ENCODE data around the gene GRPEL1.
"Not testable (repeated sequence)": the region's sequence is repeated elsewhere in the genome, so short reads cannot be mapped to it uniquely, and the experiment has no call there.

Gene GRPEL1

DNA sequence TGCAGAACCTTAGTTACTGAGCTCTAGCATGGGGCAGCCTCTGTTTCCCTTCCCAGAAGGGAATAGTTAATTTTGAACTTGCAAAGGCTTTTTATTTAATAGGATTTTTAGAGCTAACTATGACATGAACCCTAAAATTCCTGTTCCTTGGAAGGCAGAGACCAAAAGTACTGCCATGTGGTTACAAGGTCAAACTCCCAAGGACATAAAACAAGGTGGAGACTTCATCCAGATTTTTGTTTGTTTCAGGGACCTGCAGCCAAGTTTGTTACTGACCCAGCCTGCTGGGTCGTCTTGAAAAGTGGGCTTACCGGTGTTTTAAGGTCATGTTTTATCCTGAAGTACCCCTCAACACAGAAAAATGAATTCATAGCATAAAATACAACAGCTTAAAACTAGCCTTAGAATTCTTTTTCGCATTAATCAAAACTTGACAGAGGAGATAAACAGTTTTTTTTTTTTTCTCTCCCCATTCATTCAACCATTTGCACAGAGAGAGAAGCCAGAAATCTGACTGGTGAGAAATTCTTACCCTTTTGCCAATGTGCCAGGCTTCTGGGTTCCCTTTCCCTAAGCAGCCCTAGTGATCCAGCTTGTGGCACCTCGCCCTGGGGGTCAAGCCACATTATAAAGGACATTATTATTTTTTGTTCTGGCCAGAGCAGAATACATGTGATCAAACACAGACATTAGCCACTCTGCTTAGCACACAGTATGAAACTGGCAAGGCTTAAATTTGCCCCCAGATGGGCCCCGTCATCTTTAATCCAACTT lies 21.5 kb upstream of the GRPEL1 start:
- Histone ChIP-seq H2BK15ac (ENCODE audit: low read depth, poor library complexity, severe bottlenecking) (no peak overlapping the region), H3K79me1 (replicated peaks; ENCODE audit: low read length, poor library complexity, severe bottlenecking) (no peaks in the 10 kb centered on the region), H3K4me3 (ENCODE audit: insufficient read depth in 1 of 2, low read depth in 1 of 2, low read length in 2 of 2) (no peak overlapping the region), H2BK5ac (ENCODE audit: low read depth, low read length, poor library complexity, severe bottlenecking) (no peak overlapping the region), H4K8ac (ENCODE audit: low read length) (no peak overlapping the region), H3K4ac (ENCODE audit: low read depth in 1 of 2, low read length in 2 of 2) (no peak overlapping the region), H3K23ac (ENCODE audit: low read length in 2 of 2) (no peak overlapping the region), H3K4me2 (ENCODE audit: low read length, poor library complexity, severe bottlenecking) (peak overlapping the region; percentile 16), H3K27me3 (ENCODE audit: control insufficient read depth in 1 of 2, insufficient read depth in 1 of 2, low read length in 2 of 2) (peaks cover 14 to 20% of the 10 kb centered on the region in 2 experiments), H2BK120ac (ENCODE audit: low read depth, low read length) (no peak overlapping the region), H3K9ac (ENCODE audit: low read length) (no peak overlapping the region), H2AFZ (ENCODE audit: low read depth, low read length) (no peak overlapping the region), H4K91ac (ENCODE audit: low read length) (no peak overlapping the region), H3K9me3 (ENCODE audit: control insufficient read depth, low read length) (peaks cover 8% of the 10 kb centered on the region), H3K27ac (ENCODE audit: low read length, poor library complexity, severe bottlenecking) (no peak overlapping the region), H3K18ac (ENCODE audit: low read depth in 1 of 2, low read length in 2 of 2) (no peak overlapping the region), H3K4me1 (ENCODE audit: control insufficient read depth, insufficient read depth, low read depth, low read length) (no peaks in the 10 kb centered on the region), H3K36me3 (ENCODE audit: control insufficient read depth in 1 of 2, insufficient read depth in 2 of 2, low read depth in 1 of 2, low read length in 2 of 2) (no peaks in the 10 kb centered on the region), H3K14ac (ENCODE audit: low read length in 2 of 2) (no peak overlapping the region), H2AK5ac (ENCODE audit: low read length, severe bottlenecking) (no peak overlapping the region), H2BK12ac (ENCODE audit: low read length in 2 of 2) (no peak overlapping the region)
- no peak for DNase-seq
- 77% methylated on average over 5 of the region's 5 CpGs for WGBS

GRCh38 chr4:7087036-7087435 lies 19.2 kb upstream of the GRPEL1 start:
- DNase-seq, result no peak
- H2BK120ac ChIP-seq (ENCODE audit: low read depth, low read length), result no peak overlapping the region
- no peak overlapping the region for H4K8ac ChIP-seq (ENCODE audit: low read length)
- H3K9me3 ChIP-seq (ENCODE audit: control insufficient read depth, low read length), result peaks cover 8% of the 10 kb centered on the region
- no peak overlapping the region for H3K4me3 ChIP-seq (ENCODE audit: insufficient read depth in 1 of 2, low read depth in 1 of 2, low read length in 2 of 2)
- H3K23ac ChIP-seq (ENCODE audit: low read length in 2 of 2), result no peak overlapping the region
- no peak overlapping the region for H3K14ac ChIP-seq (ENCODE audit: low read length in 2 of 2)
- no peak overlapping the region for H3K27ac ChIP-seq (ENCODE audit: low read length, poor library complexity, severe bottlenecking)
- H2AK5ac ChIP-seq (ENCODE audit: low read length, severe bottlenecking), result no peak overlapping the region
- no peak overlapping the region for H2AFZ ChIP-seq (ENCODE audit: low read depth, low read length)
- no peak overlapping the region for H2BK15ac ChIP-seq (ENCODE audit: low read depth, poor library complexity, severe bottlenecking)
- H3K4ac ChIP-seq (ENCODE audit: low read depth in 1 of 2, low read length in 2 of 2), result no peak overlapping the region
- H3K36me3 ChIP-seq (ENCODE audit: control insufficient read depth in 1 of 2, insufficient read depth in 2 of 2, low read depth in 1 of 2, low read length in 2 of 2), result no peaks in the 10 kb centered on the region
- no peaks in the 10 kb centered on the region for H3K4me1 ChIP-seq (ENCODE audit: control insufficient read depth, insufficient read depth, low read depth, low read length)
- H3K9ac ChIP-seq (ENCODE audit: low read length), result no peak overlapping the region
- no peak overlapping the region for H4K91ac ChIP-seq (ENCODE audit: low read length)
- H2BK5ac ChIP-seq (ENCODE audit: low read depth, low read length, poor library complexity, severe bottlenecking), result no peak overlapping the region
- H3K79me1 ChIP-seq (replicated peaks; ENCODE audit: low read length, poor library complexity, severe bottlenecking), result no peaks in the 10 kb centered on the region
- H3K4me2 ChIP-seq (ENCODE audit: low read length, poor library complexity, severe bottlenecking), result no peak overlapping the region
- 88% methylated on average over 3 of the region's 3 CpGs for WGBS
- H3K18ac ChIP-seq (ENCODE audit: low read depth in 1 of 2, low read length in 2 of 2), result no peak overlapping the region
- H2BK12ac ChIP-seq (ENCODE audit: low read length in 2 of 2), result no peak overlapping the region
- peaks cover 33 to 39% of the 10 kb centered on the region in 2 experiments for H3K27me3 ChIP-seq (ENCODE audit: control insufficient read depth in 1 of 2, insufficient read depth in 1 of 2, low read length in 2 of 2)

GRCh38 chr4:7086384-7086783 lies 18.5 kb upstream of the GRPEL1 start:
- no peak overlapping the region for H3K27ac ChIP-seq (ENCODE audit: low read length, poor library complexity, severe bottlenecking)
- H2BK5ac ChIP-seq (ENCODE audit: low read depth, low read length, poor library complexity, severe bottlenecking), result no peak overlapping the region
- no peak overlapping the region for H2BK15ac ChIP-seq (ENCODE audit: low read depth, poor library complexity, severe bottlenecking)
- H3K14ac ChIP-seq (ENCODE audit: low read length in 2 of 2), result no peak overlapping the region
- no peak overlapping the region for H3K9ac ChIP-seq (ENCODE audit: low read length)
- peaks cover 8% of the 10 kb centered on the region for H3K9me3 ChIP-seq (ENCODE audit: control insufficient read depth, low read length)
- H2BK120ac ChIP-seq (ENCODE audit: low read depth, low read length), result no peak overlapping the region
- no peak overlapping the region for H3K4me2 ChIP-seq (ENCODE audit: low read length, poor library complexity, severe bottlenecking)
- no peak overlapping the region for H4K8ac ChIP-seq (ENCODE audit: low read length)
- H3K4me3 ChIP-seq (ENCODE audit: insufficient read depth in 1 of 2, low read depth in 1 of 2, low read length in 2 of 2), result no peak overlapping the region
- H2AK5ac ChIP-seq (ENCODE audit: low read length, severe bottlenecking), result no peak overlapping the region
- no peak overlapping the region for H2AFZ ChIP-seq (ENCODE audit: low read depth, low read length)
- no peak overlapping the region for H3K23ac ChIP-seq (ENCODE audit: low read length in 2 of 2)
- no peak overlapping the region for H2BK12ac ChIP-seq (ENCODE audit: low read length in 2 of 2)
- no peak overlapping the region for H3K4ac ChIP-seq (ENCODE audit: low read depth in 1 of 2, low read length in 2 of 2)
- no CpG with 5 or more reads among the region's 1 CpG for WGBS
- H4K91ac ChIP-seq (ENCODE audit: low read length), result no peak overlapping the region
- no peaks in the 10 kb centered on the region for H3K79me1 ChIP-seq (replicated peaks; ENCODE audit: low read length, poor library complexity, severe bottlenecking)
- no peaks in the 10 kb centered on the region for H3K4me1 ChIP-seq (ENCODE audit: control insufficient read depth, insufficient read depth, low read depth, low read length)
- peaks cover 40 to 43% of the 10 kb centered on the region in 2 experiments for H3K27me3 ChIP-seq (ENCODE audit: control insufficient read depth in 1 of 2, insufficient read depth in 1 of 2, low read length in 2 of 2)
- no peak for DNase-seq
- H3K18ac ChIP-seq (ENCODE audit: low read depth in 1 of 2, low read length in 2 of 2), result no peak overlapping the region
- H3K36me3 ChIP-seq (ENCODE audit: control insufficient read depth in 1 of 2, insufficient read depth in 2 of 2, low read depth in 1 of 2, low read length in 2 of 2), result no peaks in the 10 kb centered on the region

DNA sequence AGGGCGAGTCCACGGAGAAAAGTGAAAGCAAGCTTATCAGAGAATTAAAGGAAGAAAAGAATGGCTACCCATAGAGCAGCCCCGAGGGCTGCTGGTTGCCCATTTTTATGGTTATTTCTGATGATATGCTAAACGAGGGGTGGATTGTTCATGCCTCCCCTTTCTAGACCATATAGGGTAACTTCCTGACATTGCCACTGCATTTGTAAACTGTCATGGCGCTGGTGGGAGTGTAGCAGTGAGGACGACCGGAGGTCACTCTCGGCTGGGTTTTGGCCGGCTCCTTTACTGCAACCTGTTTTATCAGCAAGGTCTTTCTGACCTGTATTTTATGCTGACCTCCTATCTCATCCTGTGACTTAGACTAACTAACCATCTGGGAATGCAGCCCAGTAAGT lies 16.7 kb upstream of the GRPEL1 start:
- not testable (repeated sequence) for DNase-seq; H4K8ac ChIP-seq (ENCODE audit: low read length); H3K23ac ChIP-seq (ENCODE audit: low read length in 2 of 2); H2AFZ ChIP-seq (ENCODE audit: low read depth, low read length); H3K18ac ChIP-seq (ENCODE audit: low read depth in 1 of 2, low read length in 2 of 2); H3K14ac ChIP-seq (ENCODE audit: low read length in 2 of 2); H3K79me1 ChIP-seq (replicated peaks; ENCODE audit: low read length, poor library complexity, severe bottlenecking); H3K4me1 ChIP-seq (ENCODE audit: control insufficient read depth, insufficient read depth, low read depth, low read length); H2BK120ac ChIP-seq (ENCODE audit: low read depth, low read length); H3K27ac ChIP-seq (ENCODE audit: low read length, poor library complexity, severe bottlenecking); H2BK12ac ChIP-seq (ENCODE audit: low read length in 2 of 2); H3K4me2 ChIP-seq (ENCODE audit: low read length, poor library complexity, severe bottlenecking); H3K9ac ChIP-seq (ENCODE audit: low read length); H2BK15ac ChIP-seq (ENCODE audit: low read depth, poor library complexity, severe bottlenecking); H2AK5ac ChIP-seq (ENCODE audit: low read length, severe bottlenecking); H3K36me3 ChIP-seq (ENCODE audit: control insufficient read depth in 1 of 2, insufficient read depth in 2 of 2, low read depth in 1 of 2, low read length in 2 of 2); H2BK5ac ChIP-seq (ENCODE audit: low read depth, low read length, poor library complexity, severe bottlenecking); H3K4ac ChIP-seq (ENCODE audit: low read depth in 1 of 2, low read length in 2 of 2); H4K91ac ChIP-seq (ENCODE audit: low read length)
- H3K4me3 ChIP-seq (ENCODE audit: insufficient read depth in 1 of 2, low read depth in 1 of 2, low read length in 2 of 2), result peak overlapping the region in 1 of 2 experiments; percentile 62
- WGBS, result 62% methylated on average over 9 of the region's 9 CpGs
- peaks cover 12% of the 10 kb centered on the region for H3K9me3 ChIP-seq (ENCODE audit: control insufficient read depth, low read length)
- H3K27me3 ChIP-seq (ENCODE audit: control insufficient read depth in 1 of 2, insufficient read depth in 1 of 2, low read length in 2 of 2), result peaks cover 33 to 47% of the 10 kb centered on the region in 2 experiments
